Activated CD8-positive, alpha-beta memory T cell treated with anti-CD3 and anti-CD28 coated beads for 48 hours (primary cell): ENCODE data around the gene NHSL1.

Source experiments
- DNase-seq, 3 experiments: peaks; one replicate each; pipeline ENCODE4 v3.0.0-alpha.2; 2020; ENCODE audit warnings: low read depth in 2 of 3, low spot score in 2 of 3

NHSL1 gene

DNA sequence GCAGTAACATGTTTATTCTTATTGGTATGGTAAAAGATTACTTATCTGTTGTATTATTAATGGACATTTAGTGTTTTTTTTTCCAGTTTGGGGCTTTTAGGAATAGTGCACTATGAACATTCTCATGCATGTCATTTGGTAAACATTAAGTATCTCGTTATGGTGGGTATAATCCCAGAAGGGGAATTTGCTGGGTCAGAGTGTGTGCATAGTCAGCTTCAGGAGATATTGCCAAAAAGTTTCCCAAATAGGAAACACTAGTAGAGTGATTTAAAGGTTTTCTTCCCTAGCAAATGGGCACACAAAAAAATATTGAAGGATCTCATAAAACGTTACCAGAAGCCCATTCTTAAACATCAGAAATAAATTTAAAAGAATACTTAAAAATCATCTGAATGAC lies 25.2 kb upstream of the NHSL1 start:
- DNase-seq, result no peak

DNA sequence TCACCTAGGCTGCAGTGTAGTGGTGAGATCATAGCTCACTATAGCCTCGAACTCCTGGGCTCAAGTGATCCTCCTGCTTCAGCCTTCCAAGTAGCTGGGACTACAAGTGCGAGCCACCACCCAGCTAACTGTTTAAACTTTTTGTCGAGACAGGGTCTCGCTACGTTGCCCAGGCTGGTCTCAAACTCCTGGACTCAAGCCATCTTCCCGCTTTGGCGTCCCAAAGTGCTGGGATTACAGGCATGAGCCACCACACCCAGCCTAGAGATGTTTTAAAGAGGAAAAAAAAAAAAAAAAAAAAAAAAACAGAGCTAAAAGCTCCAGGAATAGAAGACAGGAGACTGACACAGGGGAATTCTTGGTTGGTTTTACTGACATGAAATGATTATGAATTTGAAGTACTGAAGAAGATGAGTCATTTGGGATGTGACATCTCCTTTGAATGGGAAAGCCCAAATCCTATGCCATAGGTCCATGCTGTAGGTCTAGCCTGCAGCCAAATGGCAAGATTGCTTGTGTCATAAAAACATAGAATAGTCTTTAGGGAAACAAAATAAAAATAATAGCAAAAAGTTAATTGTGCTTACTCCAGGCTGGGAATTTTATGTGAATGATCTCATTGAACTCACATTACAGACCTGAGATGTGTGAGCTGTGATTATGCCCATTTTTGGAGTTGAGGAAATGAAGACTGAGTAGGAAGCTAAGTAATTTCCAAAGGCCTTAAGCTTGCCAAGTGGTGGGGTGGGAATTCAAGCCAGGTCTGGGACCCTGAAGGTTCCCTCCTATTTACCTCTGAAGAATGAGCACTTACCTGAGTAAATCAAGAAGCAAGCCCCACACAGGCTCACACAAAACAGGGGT lies 24.3 kb upstream of the NHSL1 start:
- no peak for DNase-seq

DNA sequence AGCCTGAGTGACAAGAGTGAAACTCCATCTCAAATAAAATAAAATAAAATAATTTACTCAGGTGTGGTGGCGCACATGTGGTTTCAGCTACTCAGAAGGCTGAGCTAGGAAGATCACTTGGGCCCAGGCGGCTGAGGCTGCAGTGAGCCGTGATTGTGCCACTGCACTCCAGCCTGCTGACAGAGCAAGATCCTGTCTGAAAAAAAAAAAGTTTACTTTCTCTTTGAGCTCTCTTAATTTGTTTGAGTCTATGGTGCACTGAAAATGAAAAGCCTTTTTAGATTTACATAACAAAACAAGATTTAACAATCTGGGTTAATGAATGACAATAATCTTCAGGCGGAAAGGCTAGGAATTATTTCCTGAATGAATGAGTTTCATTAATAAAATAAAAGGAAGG lies 23.3 kb upstream of the NHSL1 start:
- no peak for DNase-seq

DNA sequence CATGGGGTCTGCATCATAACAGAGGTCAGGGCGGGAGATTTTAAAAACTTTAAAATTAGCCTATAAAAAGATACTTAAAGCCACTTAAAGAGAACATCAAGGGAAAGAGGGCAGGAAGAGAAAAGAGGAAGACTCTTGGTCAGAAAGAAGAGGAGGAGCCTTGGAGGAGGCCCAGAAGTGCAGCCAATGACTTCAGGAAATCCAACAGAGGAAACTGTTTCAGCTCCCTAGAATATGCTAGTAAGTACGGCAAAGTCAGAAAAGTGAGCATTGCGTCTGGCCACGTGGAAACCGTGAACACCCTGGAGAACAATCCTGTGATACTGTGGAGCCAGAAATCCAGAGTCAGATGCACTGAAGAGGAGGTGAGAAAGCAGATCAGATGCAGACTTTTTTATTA lies 22.5 kb upstream of the NHSL1 start:
- DNase-seq, result no peak

DNA sequence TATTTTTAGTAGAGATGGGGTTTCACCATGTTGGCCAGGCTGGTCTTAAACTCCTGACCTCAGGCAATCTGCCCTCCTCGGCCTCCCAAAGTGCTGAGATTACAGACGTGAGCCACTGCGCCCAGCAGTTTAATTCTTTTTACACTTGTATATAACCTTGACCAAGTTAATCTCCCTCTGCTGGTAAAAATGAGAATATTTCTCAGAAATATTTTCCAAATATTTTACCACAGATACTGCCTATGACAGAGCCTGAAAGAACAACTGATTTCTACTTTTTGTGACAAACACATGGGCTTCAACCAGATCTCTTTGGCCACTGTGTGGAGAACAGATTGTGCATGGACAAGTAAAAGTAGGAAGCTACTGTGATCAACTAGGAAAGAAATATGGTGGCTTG lies 21.2 kb upstream of the NHSL1 start:
- no peak for DNase-seq

DNA sequence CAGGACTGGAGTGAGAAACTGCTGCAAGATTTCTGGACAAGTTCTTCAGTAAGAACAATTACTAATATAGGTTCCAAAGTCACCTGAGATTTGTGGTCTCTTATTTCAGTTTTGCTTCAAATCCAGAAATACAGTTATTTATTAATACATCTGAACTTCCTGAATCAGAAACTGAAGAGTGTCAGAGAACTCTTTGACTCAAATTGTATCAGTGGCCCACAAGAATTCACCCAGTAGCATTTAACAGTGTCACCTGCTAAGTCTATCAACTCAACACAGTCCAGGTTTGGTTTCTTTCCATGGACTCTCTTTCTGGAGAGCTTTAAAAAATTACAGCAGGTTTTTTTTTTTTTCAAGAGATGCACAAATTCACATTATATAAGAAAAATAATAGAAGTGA lies 18.8 kb upstream of the NHSL1 start:
- DNase-seq, result no peak

DNA sequence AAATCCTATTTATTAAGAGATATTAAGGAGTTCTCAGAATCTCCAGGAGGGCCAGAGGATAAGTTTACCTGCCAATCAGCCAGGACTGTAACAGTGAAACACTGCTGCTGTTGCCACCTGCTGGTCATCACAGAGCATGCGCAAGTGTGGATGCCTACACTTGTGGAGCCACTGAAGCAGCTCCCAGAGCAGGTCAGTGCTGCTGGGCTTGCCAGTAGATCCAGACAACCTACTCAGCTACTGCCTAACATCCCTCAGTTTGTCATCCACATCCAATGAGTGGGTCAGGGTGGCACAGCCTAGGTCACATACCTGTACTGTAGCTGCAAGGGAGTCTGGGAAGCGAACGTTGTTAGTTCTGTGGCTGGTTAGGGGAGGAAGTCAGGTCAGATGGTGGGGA lies 18.3 kb upstream of the NHSL1 start:
- DNase-seq, result peak in 1 of 3 experiments; percentile 21

DNA sequence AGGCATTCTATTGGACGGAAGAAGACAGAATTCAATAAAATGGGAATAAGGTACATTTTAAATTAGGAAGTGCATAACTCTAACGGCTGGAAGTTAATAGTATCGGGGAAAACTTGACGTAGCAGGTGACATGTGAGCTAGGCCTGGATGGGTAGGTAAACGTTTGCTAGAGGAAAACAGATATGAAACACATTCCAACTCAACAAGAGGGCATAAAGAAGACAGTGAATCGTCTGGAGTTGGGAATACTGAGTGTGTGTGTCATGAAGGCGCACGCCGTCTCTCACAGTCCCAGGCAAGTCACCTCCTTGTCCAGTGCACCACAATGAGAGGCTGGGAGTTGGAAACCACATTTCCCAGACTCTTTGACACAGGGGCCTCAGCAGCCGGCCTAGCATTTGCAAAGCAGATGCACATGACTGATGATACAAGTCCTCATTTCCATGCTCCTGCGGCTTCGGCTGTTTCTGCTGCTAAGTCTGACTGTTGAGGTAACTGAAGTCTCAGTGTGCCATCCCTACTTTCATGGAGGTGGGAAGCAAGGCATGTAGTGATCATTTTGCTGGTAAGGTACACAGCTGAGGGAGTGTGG lies 16.5 kb upstream of the NHSL1 start:
- no peak for DNase-seq

DNA sequence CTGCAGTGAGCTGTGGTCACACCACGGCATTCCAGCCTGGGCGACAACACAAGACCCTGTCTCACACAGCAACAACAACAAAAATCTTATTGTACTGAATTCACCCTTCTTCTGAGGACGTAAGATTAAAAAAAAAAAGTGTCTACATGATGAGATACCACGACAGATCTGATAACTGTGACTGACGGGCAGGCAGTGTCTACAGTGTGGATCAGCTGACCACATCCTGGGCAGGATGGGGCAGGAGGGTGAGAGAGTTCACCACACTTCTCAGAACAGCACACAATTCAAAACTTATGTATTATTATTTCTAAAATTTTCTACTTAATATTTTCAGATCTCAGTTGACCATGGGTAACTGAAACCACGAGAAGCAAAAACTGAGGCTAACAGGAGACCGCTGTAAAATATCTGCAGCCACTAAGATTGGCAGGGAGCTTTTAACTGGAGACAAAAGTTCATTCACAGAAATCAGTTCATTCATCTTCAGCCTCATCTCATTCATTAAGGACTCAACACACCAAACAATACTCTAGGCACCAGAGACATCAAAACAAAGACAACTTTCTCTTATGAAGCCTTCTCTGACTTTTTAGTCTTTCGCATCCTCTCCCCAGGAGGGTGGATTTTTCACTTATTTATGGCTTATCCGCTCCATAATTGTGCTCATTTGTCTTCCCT lies 15.7 kb upstream of the NHSL1 start:
- no peak for DNase-seq

DNA sequence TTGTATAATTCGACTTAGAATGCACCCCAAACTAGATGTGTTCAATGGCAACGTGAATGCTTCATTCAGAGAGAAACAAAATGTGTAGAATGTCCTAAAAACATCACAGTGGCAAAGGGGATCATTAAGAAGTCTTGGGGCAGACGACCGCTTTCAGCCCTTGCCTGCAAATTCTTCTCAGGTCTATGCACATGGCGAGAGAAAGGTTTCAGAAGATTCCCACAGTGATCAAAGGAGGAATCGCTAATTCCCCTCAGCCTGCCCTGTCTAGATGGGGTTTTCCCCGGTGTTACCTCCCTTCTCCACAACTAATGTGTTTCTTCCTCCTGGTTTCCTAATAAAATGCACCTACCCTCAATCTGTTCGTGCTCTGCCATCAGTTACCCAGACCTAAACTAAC lies 13.3 kb upstream of the NHSL1 start:
- DNase-seq, result no peak

DNA sequence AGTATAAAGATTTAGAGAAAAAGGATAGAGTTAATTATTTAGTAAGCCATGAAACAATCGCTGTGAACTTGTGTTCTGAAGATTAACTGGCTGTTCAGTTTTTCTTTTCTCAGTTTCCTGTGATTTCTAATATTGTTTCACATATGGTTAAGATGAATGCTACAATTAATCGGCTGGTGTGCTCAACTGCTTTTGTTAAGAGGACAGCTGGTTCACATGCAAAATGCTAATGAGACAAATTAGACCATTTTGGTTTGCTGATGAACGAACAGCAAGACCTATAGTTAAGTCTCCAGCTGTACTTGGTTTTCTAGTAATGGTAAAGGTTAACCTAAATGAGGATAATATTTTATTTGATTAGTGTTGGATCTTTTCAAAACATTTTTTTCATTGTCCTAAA lies 10.8 kb upstream of the NHSL1 start:
- DNase-seq, result no peak

DNA sequence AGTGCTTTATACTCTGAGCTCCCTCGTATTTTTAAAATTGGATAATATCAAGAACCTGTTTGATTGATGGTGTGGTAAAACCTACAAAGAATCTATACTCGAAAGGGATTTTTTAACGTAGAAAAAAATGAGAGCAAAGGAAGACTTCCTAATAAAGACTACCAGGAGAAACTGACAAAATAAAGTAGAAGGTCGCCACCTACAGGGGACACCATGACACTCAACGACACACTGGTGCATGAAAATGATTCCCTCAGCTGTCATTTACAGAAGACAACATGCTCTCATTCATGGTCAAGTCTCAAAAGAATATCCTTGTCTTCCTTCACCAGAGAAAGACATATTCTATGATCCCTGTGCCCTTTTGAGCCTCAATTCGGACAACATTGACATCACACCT lies 10.1 kb upstream of the NHSL1 start:
- DNase-seq, result no peak

DNA sequence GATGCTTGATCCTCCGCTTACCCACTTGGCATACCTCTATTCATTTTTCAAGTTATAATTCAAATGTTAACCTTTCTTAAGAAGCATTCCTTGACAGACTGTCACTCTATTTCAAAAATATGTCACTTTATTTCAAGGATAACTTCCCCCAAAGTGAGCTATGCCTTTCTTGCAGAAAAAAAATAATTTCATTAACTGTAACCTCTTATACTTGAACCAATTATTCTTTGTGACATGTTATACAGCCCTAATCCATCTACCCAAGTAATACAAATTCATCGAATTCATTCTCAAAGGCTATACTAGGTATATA lies 9.3 kb upstream of the NHSL1 start:
- DNase-seq, result no peak

DNA sequence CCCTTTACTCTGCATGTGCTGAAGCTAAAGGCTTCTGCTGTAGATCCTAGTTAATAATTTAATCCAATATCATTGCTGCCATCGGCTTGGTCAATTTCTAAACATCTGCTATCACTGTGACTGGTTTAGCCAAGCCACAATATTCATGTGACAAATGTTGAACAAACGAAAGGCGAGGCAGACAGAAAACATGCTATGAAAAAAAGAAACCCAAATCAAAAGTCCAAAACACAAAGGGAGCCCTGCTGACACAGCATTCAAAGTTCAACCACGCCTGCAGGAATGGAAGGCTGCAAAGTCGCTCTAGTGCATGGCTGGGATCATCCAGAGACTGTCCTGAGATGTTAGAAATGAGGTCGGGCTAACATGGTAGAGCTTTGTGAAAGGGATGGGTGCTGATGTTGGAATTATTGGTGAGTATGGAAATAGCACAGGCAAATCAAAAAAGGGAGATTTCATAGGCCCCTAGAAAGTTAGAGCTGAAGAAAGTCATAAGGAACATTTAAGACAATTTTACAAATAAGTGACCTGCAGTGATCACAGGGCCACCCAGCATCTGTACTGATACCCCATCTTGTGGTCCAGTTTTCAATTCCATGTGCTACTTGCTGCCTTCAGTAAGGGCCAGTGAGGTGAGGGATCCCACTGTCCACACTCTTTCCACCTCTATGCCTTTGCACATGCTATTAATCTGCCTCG lies 8.8 kb upstream of the NHSL1 start:
- no peak for DNase-seq

DNA sequence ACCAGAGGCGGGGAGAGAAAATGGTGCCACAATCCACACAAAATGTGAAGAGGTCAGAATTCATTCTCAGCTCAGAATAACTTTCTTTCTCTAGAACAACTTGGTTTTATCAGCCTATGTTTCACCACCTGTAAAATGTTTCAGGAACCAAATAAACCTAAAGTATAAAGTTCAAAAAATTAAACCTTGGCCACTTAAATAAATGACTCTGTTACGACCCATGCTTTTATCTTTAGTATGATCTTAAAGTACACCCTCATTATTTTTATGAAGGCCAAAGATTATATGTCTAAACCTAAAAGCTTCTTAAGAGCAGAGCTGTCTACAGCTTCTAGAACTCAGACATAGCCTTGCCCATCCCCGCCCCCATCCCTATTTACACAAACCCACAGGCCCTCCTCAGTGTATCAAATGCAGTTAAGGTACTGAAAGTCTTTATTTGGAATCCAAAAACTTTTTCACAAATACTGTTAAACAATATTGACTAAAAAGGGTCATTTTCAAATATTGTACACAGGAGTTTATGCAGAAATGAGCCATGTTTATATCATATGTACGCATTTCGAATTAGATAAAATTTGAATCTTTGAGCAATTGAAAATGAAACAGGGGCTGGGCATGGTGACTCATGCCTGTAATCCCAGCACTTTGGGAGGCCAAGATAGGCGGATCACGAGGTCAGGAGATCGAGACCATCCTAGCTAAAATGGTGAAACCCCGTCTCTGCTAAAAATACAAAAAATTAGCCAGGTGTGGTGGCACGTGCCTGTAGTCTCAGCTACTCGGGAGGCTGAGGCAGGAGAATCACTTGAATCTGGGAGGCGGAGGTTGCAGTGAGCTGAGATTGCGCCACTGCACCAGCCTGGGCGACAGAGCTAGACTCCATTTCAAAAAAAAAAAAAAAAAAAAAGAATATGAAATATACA lies 5.7 kb upstream of the NHSL1 start:
- DNase-seq, result no peak

DNA sequence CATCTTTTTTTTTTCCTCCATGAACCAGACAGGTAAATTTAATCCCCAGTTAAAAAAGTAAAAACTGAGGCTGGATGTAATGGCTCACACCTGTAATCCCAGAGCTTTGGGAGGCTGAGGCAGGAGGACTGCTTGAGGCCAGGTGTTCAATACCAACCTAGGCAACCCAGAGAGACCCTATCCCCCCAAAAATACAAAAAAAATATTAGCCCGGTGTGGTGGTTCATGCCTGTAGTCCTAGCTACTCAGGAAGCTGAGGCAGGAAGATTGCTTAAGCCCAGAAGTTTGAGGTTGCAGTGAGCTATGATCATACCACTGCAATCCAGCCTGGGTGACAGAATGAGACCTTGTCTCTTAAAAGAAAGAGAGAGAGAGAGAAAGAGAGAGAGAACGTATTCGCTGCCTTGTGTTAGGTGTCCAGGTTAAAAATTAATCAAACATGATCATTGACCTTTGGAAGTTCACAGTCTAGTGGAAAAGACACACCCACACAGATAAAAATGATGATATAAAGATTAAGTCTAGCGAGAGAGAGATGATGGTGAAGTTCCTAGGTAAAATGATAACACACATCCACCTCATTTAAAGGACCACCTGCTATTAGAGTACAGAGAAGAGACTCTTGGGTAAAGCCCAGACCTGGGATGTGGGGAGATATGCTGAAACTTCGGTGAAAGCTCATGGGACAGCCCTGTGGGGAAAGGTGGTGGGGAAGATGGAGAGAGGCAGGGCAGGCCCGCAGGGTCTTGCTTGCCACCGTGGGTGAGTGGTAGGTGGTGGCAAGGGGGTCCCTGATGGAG lies 4.8 kb upstream of the NHSL1 start:
- DNase-seq, result no peak

DNA sequence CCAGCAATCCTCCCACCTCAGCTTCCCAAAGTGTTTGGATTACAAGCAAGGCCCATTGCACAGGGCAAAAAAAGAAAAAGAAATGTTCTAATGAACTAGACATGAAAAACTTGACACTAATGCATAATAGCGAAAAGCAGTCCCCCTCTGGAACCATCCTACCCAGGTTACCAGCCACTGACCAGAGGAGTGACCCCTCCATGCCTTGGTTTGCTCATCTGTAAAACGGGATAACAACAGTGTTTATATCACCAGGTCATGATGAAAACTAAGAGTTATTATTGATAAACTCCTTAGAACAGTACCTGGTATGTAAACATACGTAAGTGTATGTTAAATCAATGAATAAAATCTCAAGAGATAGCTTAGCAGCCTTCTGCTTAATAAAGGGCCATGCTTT lies 3.3 kb upstream of the NHSL1 start:
- DNase-seq, result no peak

DNA sequence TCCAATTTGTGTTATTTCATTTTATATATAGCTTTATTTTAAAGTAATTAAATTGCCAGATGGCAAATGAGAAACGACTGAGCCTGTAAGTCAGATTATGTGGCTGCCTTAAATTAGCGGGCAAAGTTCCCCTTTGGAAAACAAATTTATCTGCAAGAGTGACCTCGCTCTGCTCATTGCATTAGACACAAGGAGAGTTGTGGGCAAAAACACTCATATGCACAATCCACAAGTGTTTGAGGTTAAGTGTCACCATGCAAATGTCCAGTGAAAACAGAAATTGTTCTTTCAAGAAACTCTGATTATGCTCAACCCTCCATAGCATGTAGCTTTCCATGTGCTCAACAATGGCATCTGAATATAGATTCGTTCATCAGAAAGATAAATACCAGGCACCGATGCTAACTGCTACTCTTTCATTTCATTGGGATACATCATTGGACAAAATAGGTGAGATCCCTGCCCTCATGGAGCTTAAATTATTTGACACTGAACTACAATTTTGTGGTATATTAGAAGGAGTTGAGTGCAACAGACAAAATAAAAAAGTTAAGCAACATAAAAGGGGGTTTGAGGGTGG lies 1.7 kb upstream of the NHSL1 start:
- DNase-seq, result no peak

DNA sequence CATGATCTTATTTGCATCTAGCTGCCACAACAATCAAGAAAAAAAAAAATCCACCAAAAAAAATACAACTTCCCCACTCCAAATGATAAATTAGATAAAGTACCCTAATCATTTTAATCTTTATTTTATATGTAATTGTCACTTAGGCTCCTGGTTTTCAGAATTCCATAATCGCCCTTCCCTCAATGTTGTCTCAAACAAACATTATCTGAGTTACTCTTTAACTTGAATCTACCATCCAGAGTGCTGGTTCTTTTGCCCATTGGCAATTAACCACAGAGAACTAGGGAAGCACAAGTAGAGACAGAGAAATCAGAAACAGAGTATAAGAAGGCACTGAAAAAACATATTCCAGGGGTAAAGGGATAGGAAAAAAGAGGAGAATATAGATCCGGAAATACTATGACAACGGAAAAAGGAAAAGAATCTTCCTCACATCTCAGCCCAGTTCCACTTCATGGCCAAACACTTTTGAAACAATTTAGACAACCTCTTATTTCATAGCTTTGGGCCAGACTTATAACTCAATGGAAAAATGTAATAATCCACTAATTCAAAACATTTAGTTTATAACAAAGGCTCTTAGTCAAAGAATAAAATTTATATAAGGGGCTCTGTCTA lies 861 bp upstream of the NHSL1 start:
- no peak for DNase-seq
